Hematopoietic multipotent progenitor cell treated with erythropoietin and hydrocortisone succinate and interleukin-3 and kit ligand, for 4 days (in vitro differentiated cells): ENCODE measurements around the gene CPT1B.
A peak's percentile ranks its signal among the peaks of the same experiment; 100 is the strongest.

Experiments
- DNase-seq: peaks from one replicate; pipeline ENCODE4 v3.0.0-alpha.2; 2015

CPT1B gene

DNA sequence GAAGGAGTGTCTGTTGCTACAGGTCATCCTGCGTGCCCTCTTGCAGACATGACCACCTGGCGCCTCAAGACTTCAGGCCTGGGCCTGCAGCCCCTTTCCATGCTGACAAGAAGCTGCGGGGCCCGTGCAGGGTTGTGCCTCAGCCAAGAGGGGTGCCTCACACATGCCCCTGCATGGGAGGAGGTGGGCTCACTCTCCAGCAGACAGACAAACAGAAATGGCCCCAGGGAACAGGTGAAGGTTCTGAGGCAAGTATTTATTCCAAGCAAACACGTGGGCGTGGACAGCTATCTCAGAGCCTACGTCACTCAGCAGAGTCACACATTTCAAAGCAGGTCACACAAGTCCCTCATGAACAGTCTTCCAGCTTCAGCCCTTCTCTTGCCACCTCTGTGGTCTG is 9.6 kb downstream of the CPT1B start:
- DNase-seq, result no peak

- no peak for DNase-seq
These were observed 10.4 kb downstream of the CPT1B start for GRCh38 chr22:50567721-50568252.

DNA sequence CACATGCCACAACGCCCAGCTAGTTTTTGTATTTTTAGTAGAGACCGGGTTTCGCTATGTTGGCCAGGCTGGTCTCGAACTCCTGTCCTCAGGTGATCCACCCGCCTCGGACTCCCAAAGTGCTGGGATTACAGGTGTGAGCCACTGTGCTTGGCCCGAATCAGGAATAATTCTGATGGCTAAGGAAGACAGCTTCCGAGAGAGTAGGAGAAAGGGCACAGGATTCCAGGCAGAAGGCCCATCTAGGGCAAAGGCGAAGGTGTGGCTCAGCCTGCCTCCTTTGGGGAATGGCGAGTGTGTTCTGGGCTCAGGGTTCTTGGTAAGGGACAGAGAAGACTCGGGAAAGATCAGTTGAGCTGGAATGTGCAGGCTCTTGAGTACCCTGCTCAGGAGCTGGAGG is 13.9 kb downstream of the CPT1B start:
- DNase-seq, result no peak

GRCh38 chr22:50563413-50564160 is 14.6 kb downstream of the CPT1B start:
- DNase-seq, result no peak

- DNase-seq, result peak; percentile 98
These were observed 15.5 kb downstream of the CPT1B start, which contains the start of gene SYCE3 for GRCh38 chr22:50562523-50563412. Gene SYCE3 (minus strand): TSS chr22:50562919. CDS start chr22:50556405, 6,514 bp downstream.

DNA sequence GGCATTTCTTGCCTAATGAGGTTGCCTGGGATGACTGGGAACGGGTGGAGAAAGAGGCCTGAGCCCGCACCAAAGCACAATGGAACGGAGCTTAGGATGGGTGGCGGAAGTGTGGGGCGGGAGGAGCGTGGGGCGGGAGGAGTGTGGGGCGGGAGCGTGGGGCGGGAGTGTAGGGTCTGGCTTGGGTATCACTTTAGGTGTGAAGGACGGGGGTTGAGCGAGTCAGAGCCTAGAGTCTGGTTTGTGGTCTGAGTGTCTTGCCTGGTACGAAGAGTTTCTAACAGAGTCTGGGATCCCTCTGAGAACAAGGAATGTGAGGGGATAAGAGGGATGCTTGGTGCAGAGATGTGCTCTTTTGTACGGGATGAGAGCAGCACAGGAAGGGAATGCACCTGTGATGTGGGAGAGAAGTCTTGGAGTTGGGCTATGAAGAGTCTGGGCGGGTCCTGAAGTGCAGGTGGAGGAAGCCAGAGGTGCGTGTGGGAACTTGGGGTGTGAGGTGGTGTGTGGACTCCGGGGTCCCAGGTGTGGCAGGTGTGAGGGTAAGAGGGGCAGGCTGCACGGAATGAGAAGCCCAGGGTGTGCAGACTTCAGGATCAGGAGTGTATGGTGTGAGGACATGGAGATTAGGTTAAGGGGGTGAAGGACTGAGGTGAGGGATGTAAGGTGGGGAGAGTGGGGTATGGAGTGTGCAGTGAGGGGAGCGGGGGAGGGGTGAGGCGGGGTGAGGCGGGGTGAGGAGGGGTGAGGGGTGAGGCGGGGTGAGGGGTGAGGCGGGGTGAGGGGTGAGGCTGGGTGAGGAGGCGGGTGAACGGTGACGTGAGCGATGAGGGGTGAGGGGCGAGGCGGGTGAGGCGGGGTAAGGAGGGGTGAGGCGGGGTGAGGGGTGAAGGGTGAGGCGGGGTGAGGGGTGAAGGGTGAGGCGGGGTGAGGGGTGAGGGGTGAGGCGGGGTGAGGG is 16.5 kb downstream of the CPT1B start:
- no peak for DNase-seq

DNA sequence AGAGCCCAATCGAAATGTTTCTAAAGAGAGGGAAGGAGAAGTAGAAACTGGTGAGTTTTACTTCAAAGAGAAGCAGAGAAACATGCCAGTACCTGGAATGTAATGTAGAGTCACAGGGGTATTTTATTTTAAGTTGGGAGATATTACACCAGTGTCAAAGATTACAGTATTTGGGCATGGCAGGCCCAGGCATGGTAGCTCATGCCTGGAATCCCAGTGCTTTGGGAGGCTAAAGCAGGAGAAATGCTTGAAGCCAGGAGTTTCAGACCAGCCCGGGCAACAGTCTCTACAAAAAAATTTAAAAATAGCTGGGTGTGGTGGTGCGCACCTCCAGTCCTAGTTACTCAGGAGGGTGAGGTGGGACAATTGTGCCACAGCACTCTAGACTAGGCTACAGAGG is 18.2 kb downstream of the CPT1B start:
- no peak for DNase-seq

DNA sequence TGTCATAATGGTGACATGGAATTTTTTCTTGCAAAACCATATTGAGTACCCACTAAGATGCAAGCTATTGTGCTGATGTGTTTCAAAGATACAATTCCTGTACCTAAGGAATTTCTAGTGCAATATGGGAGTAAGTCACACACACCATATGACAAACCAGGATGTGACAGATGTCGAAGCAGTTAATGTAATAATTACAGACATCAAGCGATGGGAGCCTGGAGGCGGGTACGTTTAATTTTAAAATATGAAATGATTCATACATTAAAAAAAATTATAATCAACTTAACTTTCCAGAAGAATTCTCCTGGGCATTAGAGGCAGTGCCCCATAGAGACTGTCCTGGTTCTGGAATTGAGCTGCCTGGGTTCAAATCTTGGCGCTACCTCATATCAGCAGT is 21.5 kb downstream of the CPT1B start:
- no peak for DNase-seq

- DNase-seq, result no peak
These were observed 24.9 kb downstream of the CPT1B start for GRCh38 chr22:50553310-50553709.

DNA sequence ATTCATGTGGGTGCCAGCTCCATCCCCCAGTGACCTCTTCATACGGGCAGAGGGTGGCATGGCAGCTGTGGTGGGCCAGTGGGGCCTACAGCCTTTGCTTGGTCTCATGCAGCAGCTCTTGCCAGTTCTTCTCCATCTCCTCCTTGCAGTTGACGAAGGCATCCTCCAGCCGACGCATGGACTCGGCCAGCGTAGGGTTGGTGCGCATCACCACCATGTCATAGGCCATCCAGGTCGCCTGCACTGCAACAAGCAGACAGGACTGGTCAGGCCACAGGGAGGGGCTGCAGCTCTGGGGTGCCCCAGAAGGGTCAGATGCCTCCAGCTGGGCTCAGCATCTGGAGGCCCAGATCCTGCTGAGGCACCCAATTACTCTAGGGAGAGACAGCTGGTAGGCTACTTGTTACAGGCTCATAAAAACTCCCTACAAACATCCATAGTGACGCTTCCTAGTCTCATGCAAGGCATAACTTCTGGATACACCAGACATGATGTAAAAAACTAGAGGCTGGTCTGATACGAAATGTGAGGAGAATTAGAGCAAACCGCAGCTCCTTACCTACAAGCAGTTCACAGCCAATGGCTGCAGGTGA is 27.0 kb downstream of the CPT1B start:
- no peak for DNase-seq

GRCh38 chr22:50550395-50550794 is 27.8 kb downstream of the CPT1B start:
- no peak for DNase-seq

DNA sequence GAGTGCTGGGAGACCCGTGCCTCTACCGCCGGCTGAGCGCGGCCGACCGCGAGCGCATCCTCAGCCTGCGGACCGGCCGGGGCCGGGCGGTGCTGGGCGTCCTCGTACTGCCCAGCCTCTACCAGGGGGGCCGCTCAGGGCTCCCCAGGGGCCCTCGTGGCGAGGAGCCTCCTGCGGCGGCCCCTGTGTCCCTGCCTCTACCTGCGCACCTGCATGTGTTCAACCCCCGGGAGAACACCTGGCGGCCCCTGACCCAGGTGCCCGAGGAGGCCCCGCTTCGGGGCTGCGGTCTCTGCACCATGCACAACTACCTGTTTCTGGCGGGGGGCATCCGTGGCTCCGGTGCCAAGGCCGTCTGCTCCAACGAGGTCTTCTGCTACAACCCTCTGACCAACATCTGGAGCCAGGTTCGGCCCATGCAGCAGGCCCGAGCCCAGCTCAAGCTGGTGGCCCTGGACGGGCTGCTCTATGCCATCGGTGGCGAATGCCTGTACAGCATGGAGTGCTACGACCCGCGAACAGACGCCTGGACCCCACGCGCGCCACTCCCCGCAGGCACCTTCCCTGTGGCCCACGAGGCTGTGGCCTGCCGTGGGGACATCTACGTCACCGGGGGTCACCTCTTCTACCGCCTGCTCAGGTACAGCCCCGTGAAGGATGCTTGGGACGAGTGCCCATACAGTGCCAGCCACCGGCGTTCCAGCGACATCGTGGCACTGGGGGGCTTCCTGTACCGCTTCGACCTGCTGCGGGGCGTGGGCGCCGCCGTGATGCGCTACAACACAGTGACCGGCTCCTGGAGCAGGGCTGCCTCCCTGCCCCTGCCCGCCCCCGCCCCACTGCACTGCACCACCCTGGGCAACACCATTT is 29.1 kb downstream of the CPT1B start:
- no peak for DNase-seq

- peak; percentile 38 for DNase-seq
These were observed 29.9 kb downstream of the CPT1B start for GRCh38 chr22:50548040-50548920.

DNA sequence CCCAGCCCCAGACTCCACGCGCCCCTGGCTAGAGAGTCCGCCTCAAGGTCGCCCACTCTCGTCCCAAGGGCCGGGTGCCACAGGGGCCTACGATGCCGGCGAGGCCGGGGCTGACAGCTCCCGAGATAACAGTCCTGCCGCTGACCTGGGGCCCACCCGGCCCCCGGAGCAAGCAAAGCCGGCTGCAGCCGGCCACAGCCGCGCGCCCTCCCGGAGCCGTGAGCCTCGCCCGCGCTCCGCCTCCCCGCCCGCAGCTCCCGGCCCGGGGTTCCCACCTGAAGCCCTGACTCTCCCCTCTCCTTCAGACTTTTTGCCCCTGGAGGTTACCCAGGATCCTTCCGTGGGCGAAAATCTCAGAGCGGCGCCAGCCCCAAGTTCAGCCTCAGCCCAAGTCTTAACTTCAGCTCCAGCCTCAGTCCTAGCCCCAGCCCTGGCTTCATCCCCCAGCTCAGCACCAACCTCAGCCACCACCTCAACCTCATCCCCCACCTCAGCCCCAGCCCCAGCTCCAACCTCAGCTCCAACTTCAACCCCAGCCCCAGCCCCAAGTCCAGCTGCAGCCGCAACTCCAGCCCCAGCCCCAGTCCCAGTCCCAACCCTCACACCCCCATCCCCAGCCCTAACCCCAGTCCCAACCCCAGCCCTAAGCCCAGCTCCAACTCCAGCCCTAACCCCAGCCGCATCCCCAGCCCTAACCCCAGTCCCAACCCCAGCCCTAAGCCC is 30.8 kb downstream of the CPT1B start:
- no peak for DNase-seq

DNA sequence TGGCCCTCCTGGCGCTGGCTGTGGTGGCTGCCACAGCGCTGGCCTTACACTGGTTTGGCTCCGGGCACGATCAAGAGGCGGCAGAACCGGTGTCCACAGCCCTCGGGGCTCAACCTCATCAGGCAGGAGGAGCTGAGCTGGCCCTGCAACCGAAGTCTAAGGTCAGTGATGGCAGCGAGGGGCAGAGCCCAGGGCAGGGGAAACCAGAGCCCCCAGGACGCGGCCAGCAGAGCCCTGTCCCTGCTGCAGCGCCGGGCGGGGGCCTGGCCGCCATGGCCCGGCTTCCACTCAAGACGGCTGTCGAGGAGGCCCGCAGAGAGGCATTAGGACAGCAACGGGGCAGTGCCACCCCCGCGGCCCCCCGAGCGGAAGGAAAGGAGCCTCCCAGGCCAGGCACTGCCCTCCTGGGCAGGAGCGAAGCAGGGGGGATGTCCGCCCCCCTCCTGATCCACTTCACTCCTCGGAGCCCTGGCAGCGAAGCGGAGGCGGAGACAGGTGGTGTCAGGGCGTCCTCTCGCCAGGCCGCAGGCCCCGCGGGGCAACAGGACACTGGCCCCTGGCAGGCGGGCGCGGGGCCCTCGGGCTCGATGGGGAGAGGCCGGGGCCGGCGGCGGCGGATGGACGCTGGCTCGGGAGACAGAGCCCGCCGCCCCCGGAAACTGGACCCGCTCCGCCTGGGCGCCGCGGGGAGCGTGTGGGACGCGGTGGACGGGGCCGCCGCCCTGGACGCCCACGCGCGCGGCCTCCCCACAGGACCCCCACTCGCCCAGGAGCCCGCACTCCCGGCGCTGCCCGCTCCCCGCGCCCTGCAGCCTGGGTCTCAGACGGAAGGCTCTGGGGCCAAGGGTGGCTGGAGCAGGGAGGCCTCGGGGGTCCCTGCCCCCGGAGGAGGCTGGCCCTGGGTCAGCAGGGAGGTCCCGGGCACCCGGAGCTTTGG is 31.6 kb downstream of the CPT1B start:
- DNase-seq, result no peak

DNA sequence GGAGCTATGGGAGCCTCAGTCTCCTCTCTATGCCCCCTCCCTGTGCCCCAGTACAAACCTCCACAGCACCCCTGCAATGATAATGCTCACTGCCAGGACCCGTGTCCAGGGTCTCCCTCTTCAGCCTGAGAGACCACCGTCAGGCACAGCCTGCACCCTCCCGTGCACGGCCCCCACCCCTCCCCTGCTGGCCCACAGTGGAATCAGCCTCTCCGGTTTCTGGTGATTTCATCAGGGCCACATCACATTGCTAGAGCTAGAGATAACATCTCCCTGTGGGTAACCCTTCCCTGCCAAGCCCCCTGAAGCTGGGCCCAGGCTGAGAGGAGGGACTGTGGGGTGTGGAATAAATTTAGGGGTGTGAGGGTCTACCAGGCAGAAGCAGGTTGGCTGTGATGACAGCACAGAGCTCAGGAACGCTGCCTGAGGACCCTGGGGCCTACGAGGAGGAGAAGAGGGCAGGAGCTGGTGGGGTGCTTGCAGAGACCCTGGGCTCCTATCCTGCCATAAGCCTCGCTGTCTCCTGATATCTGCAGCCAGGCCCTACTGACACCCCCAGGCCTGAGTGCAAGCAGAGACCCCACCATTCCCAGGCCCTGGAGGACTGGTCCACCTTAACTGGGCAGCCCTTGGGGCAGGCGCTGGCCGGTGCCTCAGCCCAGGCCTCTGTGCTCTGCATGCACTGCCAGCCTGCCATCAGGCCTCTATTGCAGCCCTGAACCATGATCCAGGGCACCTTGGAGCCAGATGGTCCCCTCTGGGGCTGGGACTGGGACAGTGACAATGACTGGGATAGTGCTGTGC is 32.5 kb downstream of the CPT1B start, which contains the start of gene KLHDC7B:
Gene KLHDC7B, plus strand, starts transcription at position 378 of the 804 bp plus-strand sequence. Its CDS starts 345 bp downstream, at position 723.
- DNase-seq, result peak; percentile 74

GRCh38 chr22:50544746-50545253 is 33.4 kb downstream of the CPT1B start:
- DNase-seq, result peak; percentile 68
